HepG2 (cell line): ENCODE results near the gene GJA10. TPM values are rescaled to one million over a fixed set of nuclear protein-coding genes. Genes with fewer than 3 reads are reported as not detected.

Experiments
- ATAC-seq: fragments of 200-7000 bp; cut with Tn5 transposase; 3 replicates; pipeline ENCODE4 v1.9.1; 2020; ENCODE audit warnings: mild to moderate bottlenecking, moderate library complexity
- BruUV-seq: library from RNA; stranded (reverse); fragments of 400-500 nt; replicated peaks from 2 replicates; lab custom pipeline; 2021; lab: Mats Ljungman, UMichigan
- CTCF ChIA-PET: fragments of 300-600 bp; formaldehyde crosslinking; extraction: SDS; loops from one replicate; lab custom pipeline; 2021; ENCODE audit warnings: low total read pairs, inconsistent platforms, low intra/inter-chr PET ratio; lab: Yijun Ruan, JAX
- POLR2A ChIA-PET: fragments of 350-600 bp; sonication (Branson Sonifier 250); formaldehyde crosslinking; loops from one replicate; lab custom pipeline; 2020; ENCODE audit warnings: antibody characterized with exemption, inconsistent platforms; lab: Yijun Ruan, JAX
- DNase-seq: peaks from one replicate; pipeline ENCODE4 v3.0.0-alpha.2; 2015; ENCODE audit warnings: low spot score
- FAIRE-seq: peaks from 3 replicates; lab custom pipeline; 2011; peaks lifted over from hg19 to GRCh38; lab: Jason Lieb, UNC
- H2AFZ ChIP-seq: one replicate; pipeline ENCODE4 v1.6.1; 2011; ENCODE audit warnings: low read length, inconsistent platforms
- H3K27ac ChIP-seq: fragments of 300-600 bp; 3 replicates; pipeline ENCODE4 v1.8.0; 2011; ENCODE audit warnings: mixed run types, mild to moderate bottlenecking, mixed read lengths, low read length, inconsistent platforms; ENCODE audit not compliant: insufficient read depth; ENCODE audit errors: extremely low read length
- H3K27me3 ChIP-seq, 2 experiments: fragments of 200-600 bp in 1 of 2; 2 replicates in 1 of 2; 3 replicates in 1 of 2; pipeline versions ENCODE4 v1.6.0 to v1.8.0; 2011; ENCODE audit warnings: low read length in 2 of 2, mild to moderate bottlenecking in 2 of 2, moderate library complexity in 2 of 2, inconsistent platforms in 1 of 2; ENCODE audit not compliant: insufficient read depth in 2 of 2, control insufficient read depth in 1 of 2
- H3K36me3 ChIP-seq, 2 experiments: fragments of 200-600 bp in 1 of 2; replicated peaks in 1 of 2; 2 replicates in 1 of 2; 3 replicates in 1 of 2; pipeline versions ENCODE4 v1.5.1 to v1.8.0; 2011; ENCODE audit warnings: low read length in 2 of 2, inconsistent platforms in 1 of 2; ENCODE audit not compliant: insufficient read depth in 2 of 2, control insufficient read depth in 1 of 2
- H3K4me1 ChIP-seq: 2 replicates; pipeline ENCODE4 v1.5.1; 2012; ENCODE audit warnings: low read length, inconsistent platforms; ENCODE audit not compliant: insufficient read depth
- H3K4me2 ChIP-seq: 2 replicates; pipeline ENCODE4 v1.6.0; 2011; ENCODE audit warnings: low read depth, low read length, inconsistent platforms
- H3K4me3 ChIP-seq, 3 experiments: fragments of 200-600 bp in 1 of 3; sonication (generic), shearing (Covaris generic) in 1 of 3; replicated peaks in 1 of 3; 2 replicates each; pipeline ENCODE4 v1.5.1; 2011 to 2016; ENCODE audit warnings: low read length in 3 of 3, inconsistent platforms in 2 of 3, low read depth in 2 of 3, mild to moderate bottlenecking in 2 of 3, control low read depth in 1 of 3, mixed read lengths in 1 of 3; ENCODE audit not compliant: insufficient read depth in 1 of 3
- H3K79me2 ChIP-seq: one replicate; pipeline ENCODE4 v1.6.1; 2011; ENCODE audit warnings: low read length, inconsistent platforms; ENCODE audit not compliant: insufficient read depth
- H3K9ac ChIP-seq: 2 replicates; pipeline ENCODE4 v1.6.0; 2011; ENCODE audit warnings: mild to moderate bottlenecking, low read depth, low read length, inconsistent platforms; ENCODE audit not compliant: insufficient read depth
- H3K9me3 ChIP-seq: 2 replicates; pipeline ENCODE4 v1.5.1; 2012; ENCODE audit warnings: mild to moderate bottlenecking, low read length
- H4K20me1 ChIP-seq: 2 replicates; pipeline ENCODE4 v1.6.0; 2011; ENCODE audit warnings: inconsistent platforms, mild to moderate bottlenecking, low read length, moderate library complexity; ENCODE audit not compliant: insufficient read depth
- ARNT2 ChIP-seq: sonication (generic); formaldehyde crosslinking; IDR thresholded peaks from 2 replicates; pipeline ENCODE4 v1.8.0; 2022; ENCODE audit warnings: mild to moderate bottlenecking, low read depth, missing genetic modification reagents, moderate library complexity
- BATF2 ChIP-seq: sonication (generic); formaldehyde crosslinking; IDR thresholded peaks from 2 replicates; pipeline ENCODE4 v1.8.0; 2022; ENCODE audit warnings: mild to moderate bottlenecking, missing genetic modification reagents, moderate library complexity
- CBFB ChIP-seq: sonication (generic); formaldehyde crosslinking; IDR thresholded peaks from 2 replicates; pipeline ENCODE4 v1.4.0; 2020; ENCODE audit warnings: missing genetic modification reagents
- CBX2 ChIP-seq, 2 experiments: fragments of 200-600 bp in 1 of 2; sonication (generic); formaldehyde crosslinking in 1 of 2; IDR thresholded peaks; 2 replicates each; pipeline versions ENCODE4 v1.7.0 to v1.8.1; 2018 to 2022; ENCODE audit warnings: low read depth in 2 of 2, low read length in 1 of 2, mild to moderate bottlenecking in 1 of 2, missing genetic modification reagents in 1 of 2
- EEA1 ChIP-seq: sonication (generic); formaldehyde crosslinking; IDR thresholded peaks from 2 replicates; pipeline ENCODE4 v1.5.1; 2020; ENCODE audit warnings: mild to moderate bottlenecking, missing genetic modification reagents, borderline replicate concordance
- GTF3A ChIP-seq: sonication (generic); formaldehyde crosslinking; conservative IDR thresholded peaks from 2 replicates; pipeline ENCODE4 v1.4.0; 2020; ENCODE audit warnings: mild to moderate bottlenecking, missing genetic modification reagents
- NFYC ChIP-seq: IDR thresholded peaks from 2 replicates; pipeline ENCODE4 v1.6.1; 2016; ENCODE audit warnings: missing genetic modification reagents, missing compliant biosample characterization
- ZNF329 ChIP-seq: sonication (generic); formaldehyde crosslinking; IDR thresholded peaks from 2 replicates; pipeline ENCODE4 v1.9.0; 2021; ENCODE audit warnings: low read depth, mild to moderate bottlenecking, missing genetic modification reagents
- ZNF34 ChIP-seq: sonication (generic); formaldehyde crosslinking; IDR thresholded peaks from 2 replicates; pipeline ENCODE4 v1.4.0; 2020; ENCODE audit warnings: mild to moderate bottlenecking, missing genetic modification reagents, borderline replicate concordance
- ZNF501 ChIP-seq: sonication (generic); formaldehyde crosslinking; IDR thresholded peaks from 2 replicates; pipeline ENCODE4 v1.5.1; 2020; ENCODE audit warnings: mild to moderate bottlenecking, moderate library complexity, missing genetic modification reagents
- ZNF576 ChIP-seq: sonication (generic); formaldehyde crosslinking; IDR thresholded peaks from 2 replicates; pipeline ENCODE4 v1.4.0; 2020; ENCODE audit warnings: mild to moderate bottlenecking, missing genetic modification reagents
- ZNF781 ChIP-seq: sonication (generic); formaldehyde crosslinking; IDR thresholded peaks from 2 replicates; pipeline ENCODE4 v1.5.1; 2020; ENCODE audit warnings: borderline replicate concordance, mild to moderate bottlenecking, missing genetic modification reagents; ENCODE audit errors: not compliant biosample characterization
- WGBS: methylation state at CpG from one replicate; pipeline ENCODE4 v1.1.6; 2017; ENCODE audit warnings: low lambda C conversion rate; 5-methylcytosine and 5-hydroxymethylcytosine counted together
- in situ Hi-C: cut with HindIII; loops from 2 replicates; pipeline ENCODE4 v1.10.0; 2017; ENCODE audit warnings: low pct_unique_long_range_greater_than_20kb; ENCODE audit not compliant: extremely low pct_ligation_motif_present
- intact Hi-C: fragments of 100-400 bp; cut with micrococcal nuclease; formaldehyde crosslinking; loops from one replicate; pipeline ENCODE4 v1.10.0; 2022; ENCODE audit not compliant: unreplicated experiment
- polyA plus RNA-seq, 8 experiments: library from polyadenylated mRNA; depleted of rRNA in 3 of 8; stranded (reverse) in 7 of 8; unstranded in 1 of 8; fragments of >200 nt; fragmentation: Illumina TruSeq in 4 of 8; extraction: Trizol in 4 of 8; gene quantifications; 2 replicates each; pipeline versions ENCODE4 v1.2.1 to v1.2.3, GENCODE V29; 2011 to 2016; ENCODE audit warnings: low read depth in 4 of 8, missing spikeins in 1 of 8, mixed read lengths in 1 of 8; ENCODE audit not compliant: insufficient read depth in 1 of 8
- total RNA-seq, 5 experiments: library from RNA; depleted of rRNA; stranded (reverse); fragments of >200 nt; fragmentation: Illumina TruSeq; extraction: Trizol; gene quantifications; 2 replicates each; pipeline ENCODE4 v1.2.3, GENCODE V29; 2016; ENCODE audit warnings: low read depth in 1 of 5

The GJA10 gene
- total and polyA plus RNA-seq, 2 of the 13 experiments (the other 11 are each of a cell fraction or from before 2014, with no cell fraction given) = not detected

GRCh38 chr6:89921691-89922090 is 27.4 kb downstream of the GJA10 start:
- ChIA-PET CTCF (no interaction called here), POLR2A (no interaction called here)
- FAIRE-seq (no peak), ATAC-seq (no peak; the same call in 2 of the 3 replicates), DNase-seq (no peak)
- intact Hi-C loops (loop anchor here (10.0 kb wide), 1 partner anchor 1273 kb away; no protein-coding TSS in a partner anchor), in situ Hi-C loops (no loop called here)
- no peak overlapping the region for H3K27ac ChIP-seq
- no peaks in the 10 kb centered on the region for H3K9me3 ChIP-seq
- no TSS peak for BruUV-seq
- no peak for TF ChIP-seq ARNT2
- no peak for TF ChIP-seq ZNF34 (CRISPR knock-in tag)
- no peak for TF ChIP-seq CBFB (CRISPR knock-in tag)
- TF ChIP-seq ZNF501 (CRISPR knock-in tag) = no peak
- no peak for TF ChIP-seq ZNF576
- TF ChIP-seq GTF3A (CRISPR knock-in tag) = no peak
- TF ChIP-seq ZNF781 = no peak
- TF ChIP-seq CBX2 (IDR thresholded peaks at IDR 0.05; ENCODE audit: low read depth, low read length) = no peak
- no peak for TF ChIP-seq CBX2 (CRISPR knock-in tag; IDR thresholded peaks at IDR 0.05; ENCODE audit: low read depth)
- TF ChIP-seq ZNF329 (CRISPR knock-in tag) = no peak
- no peak for TF ChIP-seq NFYC
- no peak for TF ChIP-seq BATF2 (CRISPR knock-in tag)
- TF ChIP-seq EEA1 (CRISPR knock-in tag) = no peak
- H3K27me3 ChIP-seq = peaks cover 5 to 34% of the 10 kb centered on the region in 2 experiments; a peak in 3 of 5 replicates
- H3K79me2 ChIP-seq = no peaks in the 10 kb centered on the region
- no peak overlapping the region for H3K9ac ChIP-seq
- no peaks in the 10 kb centered on the region for H4K20me1 ChIP-seq
- no peaks in the 10 kb centered on the region for H3K36me3 ChIP-seq
- no peak overlapping the region for H3K4me3 ChIP-seq
- WGBS = 32% methylated on average over 6 of the region's 10 CpGs
- no peak overlapping the region for H3K4me2 ChIP-seq
- no peaks in the 10 kb centered on the region for H3K4me1 ChIP-seq
- no peak overlapping the region for H2AFZ ChIP-seq
